ENCODE measurements around the gene DOCK9. TPM values are rescaled to one million over a fixed set of nuclear protein-coding genes. Genes with fewer than 3 reads are reported as not detected.

The DOCK9 gene
- total and polyA plus RNA-seq, 2 donors (not counting 1 experiment from before 2014, with no cell fraction given): 18.2 TPM

- Histone ChIP-seq H3K27me3 (ENCODE audit: control insufficient read depth, insufficient read depth, low read length) (peaks cover 9% of the 10 kb centered on the region), H3K9ac (ENCODE audit: insufficient read depth, low read length) (no peak overlapping the region), H3K27ac (ENCODE audit: insufficient read depth, low read length) (no peak overlapping the region), H3K4me2 (ENCODE audit: extremely low read depth, insufficient read depth, low read length) (no peak overlapping the region), H4K20me1 (ENCODE audit: control insufficient read depth, extremely low read depth, insufficient read depth, low read length) (no peaks in the 10 kb centered on the region), H3K4me3 (replicated peaks in 1 of 4; ENCODE audit: control extremely low read depth in 1 of 4, insufficient read depth in 1 of 4, low read depth in 3 of 4, low read length in 4 of 4) (no peak overlapping the region), H3K36me3 (ENCODE audit: control insufficient read depth, insufficient read depth, low read length) (no peaks in the 10 kb centered on the region), H3K9me3 (ENCODE audit: control insufficient read depth, insufficient read depth, low read depth, low read length) (no peaks in the 10 kb centered on the region), H3K79me2 (ENCODE audit: control insufficient read depth, insufficient read depth, low read length) (no peaks in the 10 kb centered on the region), H2AFZ (ENCODE audit: low read length) (no peak overlapping the region), H3K4me1 (ENCODE audit: control insufficient read depth, extremely low read depth, insufficient read depth, low read length) (no peaks in the 10 kb centered on the region)
- TF ChIP-seq EZH2 (IDR thresholded peaks at IDR 0.05; ENCODE audit: low read length, missing control alignments): no peak
- no peak for TF ChIP-seq CTCF (conservative IDR thresholded peaks at IDR 0.05 in 1 of 2, IDR thresholded peaks at IDR 0.05 in 1 of 2; ENCODE audit: low read depth in 1 of 2, low read length in 2 of 2)
- peak in 1 of 2 donors; percentile 12 for DNase-seq (ENCODE audit: low read depth in 2 of 2)
These were observed 211.2 kb downstream of the DOCK9 start for GRCh38 chr13:98766697-98767096.

GRCh38 chr13:98765996-98766519 lies 211.8 kb downstream of the DOCK9 start:
- TF ChIP-seq EZH2 (IDR thresholded peaks at IDR 0.05; ENCODE audit: low read length, missing control alignments) (no peak), CTCF (conservative IDR thresholded peaks at IDR 0.05 in 1 of 2, IDR thresholded peaks at IDR 0.05 in 1 of 2; ENCODE audit: low read depth in 1 of 2, low read length in 2 of 2) (no peak)
- Histone ChIP-seq H3K4me2 (ENCODE audit: extremely low read depth, insufficient read depth, low read length) (no peak overlapping the region), H3K27ac (ENCODE audit: insufficient read depth, low read length) (no peak overlapping the region), H3K4me1 (ENCODE audit: control insufficient read depth, extremely low read depth, insufficient read depth, low read length) (peaks cover 4% of the 10 kb centered on the region), H3K79me2 (ENCODE audit: control insufficient read depth, insufficient read depth, low read length) (no peaks in the 10 kb centered on the region), H3K4me3 (replicated peaks in 1 of 4; ENCODE audit: control extremely low read depth in 1 of 4, insufficient read depth in 1 of 4, low read depth in 3 of 4, low read length in 4 of 4) (no peak overlapping the region), H4K20me1 (ENCODE audit: control insufficient read depth, extremely low read depth, insufficient read depth, low read length) (no peaks in the 10 kb centered on the region), H3K9ac (ENCODE audit: insufficient read depth, low read length) (no peak overlapping the region), H3K27me3 (ENCODE audit: control insufficient read depth, insufficient read depth, low read length) (peaks cover 9% of the 10 kb centered on the region), H3K36me3 (ENCODE audit: control insufficient read depth, insufficient read depth, low read length) (no peaks in the 10 kb centered on the region), H3K9me3 (ENCODE audit: control insufficient read depth, insufficient read depth, low read depth, low read length) (no peaks in the 10 kb centered on the region), H2AFZ (ENCODE audit: low read length) (no peak overlapping the region)
- DNase-seq (ENCODE audit: low read depth in 2 of 2): no peak

- Histone ChIP-seq H4K20me1 (ENCODE audit: control insufficient read depth, extremely low read depth, insufficient read depth, low read length) (no peaks in the 10 kb centered on the region), H3K36me3 (ENCODE audit: control insufficient read depth, insufficient read depth, low read length) (no peaks in the 10 kb centered on the region), H3K9me3 (ENCODE audit: control insufficient read depth, insufficient read depth, low read depth, low read length) (no peaks in the 10 kb centered on the region), H3K79me2 (ENCODE audit: control insufficient read depth, insufficient read depth, low read length) (no peaks in the 10 kb centered on the region), H3K4me1 (ENCODE audit: control insufficient read depth, extremely low read depth, insufficient read depth, low read length) (peaks cover 4% of the 10 kb centered on the region), H2AFZ (ENCODE audit: low read length) (peak overlapping the region; percentile 83), H3K9ac (ENCODE audit: insufficient read depth, low read length) (no peak overlapping the region), H3K27ac (ENCODE audit: insufficient read depth, low read length) (no peak overlapping the region), H3K27me3 (ENCODE audit: control insufficient read depth, insufficient read depth, low read length) (peaks cover 2% of the 10 kb centered on the region), H3K4me3 (replicated peaks in 1 of 4; ENCODE audit: control extremely low read depth in 1 of 4, insufficient read depth in 1 of 4, low read depth in 3 of 4, low read length in 4 of 4) (peak overlapping the region; percentile 2 to 44 (median 27)), H3K4me2 (ENCODE audit: extremely low read depth, insufficient read depth, low read length) (peak overlapping the region; percentile 87)
- no peak for TF ChIP-seq EZH2 (IDR thresholded peaks at IDR 0.05; ENCODE audit: low read length, missing control alignments)
- TF ChIP-seq CTCF (conservative IDR thresholded peaks at IDR 0.05 in 1 of 2, IDR thresholded peaks at IDR 0.05 in 1 of 2; ENCODE audit: low read depth in 1 of 2, low read length in 2 of 2): no peak
- no peak for DNase-seq (ENCODE audit: low read depth in 2 of 2)
These were observed 215.8 kb downstream of the DOCK9 start for GRCh38 chr13:98761986-98762616.
